Activated T-helper 1 cell treated with Interleukin-2 at 50 U/mL for 16 hours (primary cell): Measurements from ENCODE around the gene ANTXR2.

ENCODE experiments used
- DNase-seq: peaks from one replicate; pipeline ENCODE4 v3.0.0-alpha.2; 2020; ENCODE audit warnings: low read depth

ANTXR2 gene

DNA sequence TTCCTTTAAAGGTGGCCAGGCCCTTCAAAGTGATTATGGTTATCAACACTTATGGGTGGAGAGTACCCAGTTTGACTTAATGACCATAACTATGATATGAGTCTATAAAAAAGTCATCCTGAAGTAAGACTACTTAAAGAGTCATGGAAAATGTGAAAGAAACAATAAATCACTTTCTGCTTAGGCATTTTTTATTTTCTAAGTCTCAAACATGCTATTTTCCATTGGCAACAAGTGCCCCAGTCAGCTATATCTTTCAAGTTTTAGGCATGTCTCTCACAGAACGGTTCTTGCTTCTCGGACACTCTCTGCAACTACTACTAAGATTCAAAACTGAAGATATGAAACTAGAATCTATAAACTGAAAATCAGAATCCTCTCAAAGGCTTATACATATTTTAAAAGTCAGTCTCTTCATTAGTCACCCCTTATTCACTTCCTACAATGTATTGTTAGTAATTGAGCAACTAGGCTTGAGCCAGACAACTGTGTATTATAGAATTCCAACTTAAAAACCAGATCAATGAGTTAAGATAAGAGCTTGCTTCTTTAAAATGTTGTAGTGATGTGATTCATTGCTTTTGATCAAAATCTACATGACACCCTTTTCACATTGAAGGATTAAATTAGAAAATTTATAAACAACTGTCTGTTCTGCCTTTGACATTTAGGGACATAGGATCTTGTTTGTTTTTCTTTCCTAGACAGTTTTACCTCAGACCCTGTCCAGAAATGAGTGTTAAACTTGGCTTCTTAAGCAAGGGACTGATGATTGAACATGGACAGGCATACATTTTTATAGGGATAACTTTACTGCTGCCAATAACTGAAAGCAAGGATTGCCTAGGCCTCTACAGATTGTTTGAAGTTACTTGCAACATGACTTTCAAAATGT is 2.9 kb downstream of the ANTXR2 start:
- DNase-seq: no peak

DNA sequence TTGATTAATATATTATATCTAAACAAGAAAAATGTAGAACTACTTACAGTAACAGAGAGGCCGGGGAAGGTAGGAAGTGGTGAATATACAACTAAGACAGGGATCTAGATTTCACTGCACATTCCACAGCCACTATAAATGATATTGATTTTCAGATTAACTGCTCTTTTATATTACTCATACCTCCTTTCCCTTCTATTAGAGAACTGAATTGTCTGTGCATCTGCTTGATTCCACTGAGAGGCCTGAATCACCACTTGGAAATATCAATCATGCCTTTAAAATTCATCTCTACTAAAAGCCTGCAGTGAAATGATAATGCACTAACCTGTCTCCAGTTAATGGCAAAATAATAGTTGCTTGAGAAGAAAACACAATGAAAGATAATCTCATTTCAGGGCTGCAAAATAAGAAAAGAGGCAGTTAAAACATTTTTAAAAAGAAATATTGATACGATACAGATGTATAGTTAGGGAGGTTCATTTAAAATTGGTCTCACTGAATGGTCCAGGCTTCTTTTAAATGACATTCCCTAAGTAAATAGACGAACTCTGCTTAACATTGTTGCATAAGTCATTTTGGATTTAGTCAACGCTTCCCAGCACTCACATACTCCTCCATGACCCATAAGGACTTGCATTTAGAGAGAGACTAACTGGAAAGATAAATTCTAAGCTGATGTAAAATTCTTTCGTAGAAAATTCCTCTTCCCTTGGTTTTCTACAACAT is 3.8 kb downstream of the ANTXR2 start:
- no peak for DNase-seq

DNA sequence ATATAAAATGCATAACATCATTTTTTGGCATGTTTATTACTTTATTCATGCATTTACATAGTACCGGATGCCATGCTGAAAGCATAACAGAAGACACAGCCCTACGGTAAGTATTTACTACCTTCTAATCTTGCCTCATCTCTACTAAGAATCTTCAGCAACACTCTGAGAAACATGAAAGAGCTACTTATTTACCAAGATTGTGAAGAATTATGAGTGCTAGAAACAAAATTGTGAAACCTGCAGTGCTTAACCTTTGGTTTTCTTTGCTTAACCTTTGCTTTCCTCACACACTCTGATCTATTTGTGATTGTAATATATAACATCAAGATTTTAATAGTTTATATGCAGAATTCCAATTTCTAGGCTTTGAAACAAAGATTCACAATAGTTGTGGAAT is 7.4 kb downstream of the ANTXR2 start:
- DNase-seq: no peak

DNA sequence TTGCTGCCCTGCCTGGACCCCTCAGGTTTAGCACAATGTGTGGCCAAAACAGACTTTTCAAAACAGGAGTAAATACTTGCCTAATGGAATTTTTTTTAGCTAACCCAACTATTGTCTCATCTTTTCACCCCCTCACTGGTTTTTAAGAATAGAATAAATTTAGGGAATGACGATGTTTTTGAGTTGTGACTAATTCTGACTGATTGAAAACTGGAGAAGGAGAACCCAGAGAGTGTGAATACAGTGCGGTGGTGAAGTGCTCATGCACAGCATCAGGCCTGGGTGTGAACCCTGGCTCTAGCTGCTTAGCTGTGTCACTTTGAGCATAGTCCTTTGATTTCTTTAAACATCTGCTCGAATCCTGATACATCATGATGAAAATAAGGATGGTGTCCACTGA is 10.5 kb downstream of the ANTXR2 start:
- no peak for DNase-seq

DNA sequence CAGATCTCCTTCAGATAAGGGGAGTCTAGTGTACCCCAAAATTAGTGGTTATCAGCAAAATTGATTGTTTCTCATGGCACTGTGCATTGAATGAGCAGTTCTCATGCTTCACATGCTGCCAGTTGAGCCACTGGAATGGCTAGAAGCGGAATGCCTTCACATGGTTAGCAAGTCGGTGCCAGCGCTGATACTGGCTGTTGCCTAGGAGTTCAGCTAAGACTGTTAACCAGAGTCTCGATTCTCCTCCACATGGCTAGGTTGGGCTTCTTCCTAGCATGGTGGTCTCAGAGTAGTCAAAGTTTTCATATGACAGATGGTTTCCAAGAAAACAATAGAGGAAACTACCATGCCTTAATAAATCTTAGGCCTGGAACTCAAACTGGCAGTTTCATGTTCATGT is 12.2 kb downstream of the ANTXR2 start:
- DNase-seq: no peak

DNA sequence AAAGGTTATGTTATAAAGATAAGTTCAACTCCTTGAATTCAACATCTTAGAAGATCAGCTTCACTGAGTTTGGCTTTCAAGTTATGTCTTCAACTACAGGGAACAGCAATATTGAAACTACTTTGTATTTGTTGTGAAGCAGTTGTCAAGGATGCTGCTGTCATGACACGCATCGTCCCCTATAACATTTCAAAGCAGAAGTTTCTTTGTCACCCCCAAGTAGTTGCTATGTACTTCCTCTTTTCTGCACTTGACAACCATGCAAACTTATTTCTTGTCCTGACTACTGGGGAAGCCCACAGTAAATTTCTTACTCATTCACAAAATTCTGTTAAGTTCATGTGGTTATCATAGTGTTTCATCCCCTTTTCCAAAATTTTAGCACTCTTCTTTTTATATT is 14.3 kb downstream of the ANTXR2 start:
- no peak for DNase-seq

DNA sequence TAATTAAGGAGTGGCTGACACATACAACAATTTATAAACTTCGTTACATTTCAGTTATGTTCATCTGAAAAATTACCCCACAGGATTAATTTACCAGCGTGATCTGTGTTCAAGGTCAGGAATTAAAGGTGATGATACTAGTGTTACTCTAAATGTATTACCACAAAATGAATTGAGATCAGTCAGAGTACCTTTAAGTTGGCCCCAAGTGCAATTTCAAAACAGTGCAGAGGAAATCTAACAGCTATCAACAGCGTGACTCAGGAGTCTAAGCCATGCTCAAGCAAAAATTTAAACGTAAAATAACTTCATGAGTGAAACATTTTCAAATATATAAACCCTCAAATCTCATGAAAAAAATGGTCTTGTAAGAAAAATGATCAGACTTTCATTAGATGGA is 18.7 kb downstream of the ANTXR2 start:
- DNase-seq: no peak

DNA sequence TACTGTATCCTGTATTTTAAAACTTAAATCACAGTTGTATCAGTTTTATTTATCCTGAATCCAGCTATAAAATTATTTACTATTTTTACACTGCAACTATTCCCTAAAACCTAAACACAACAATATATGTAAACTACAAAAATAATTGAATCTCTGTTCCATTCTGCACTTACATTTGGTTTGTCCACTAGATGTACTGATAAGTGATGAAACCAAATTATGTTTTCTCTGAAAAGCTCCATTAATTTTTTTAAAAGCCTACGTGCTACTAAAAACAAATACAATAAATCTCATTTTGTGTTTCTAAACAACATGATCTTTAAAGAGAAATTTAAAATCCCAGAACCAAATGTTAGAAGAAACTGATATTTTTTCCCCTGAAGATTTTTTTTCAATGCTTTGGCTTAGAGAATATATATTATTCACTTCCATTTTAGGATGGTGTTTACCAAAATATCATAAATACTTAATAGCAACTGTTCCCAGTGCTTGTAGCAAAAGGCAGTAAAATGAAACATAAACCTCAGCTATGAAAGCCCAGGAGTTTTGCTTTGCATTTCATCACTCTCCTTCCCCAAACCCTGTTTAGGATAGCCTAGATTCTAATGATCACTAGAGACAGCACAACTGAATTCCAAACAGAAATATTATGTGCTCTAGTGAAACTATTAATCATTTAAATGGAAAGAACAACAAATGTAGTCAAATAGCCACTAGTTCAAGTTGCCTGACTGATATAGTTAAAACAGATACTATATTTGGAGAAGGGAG is 19.7 kb downstream of the ANTXR2 start:
- DNase-seq: no peak

DNA sequence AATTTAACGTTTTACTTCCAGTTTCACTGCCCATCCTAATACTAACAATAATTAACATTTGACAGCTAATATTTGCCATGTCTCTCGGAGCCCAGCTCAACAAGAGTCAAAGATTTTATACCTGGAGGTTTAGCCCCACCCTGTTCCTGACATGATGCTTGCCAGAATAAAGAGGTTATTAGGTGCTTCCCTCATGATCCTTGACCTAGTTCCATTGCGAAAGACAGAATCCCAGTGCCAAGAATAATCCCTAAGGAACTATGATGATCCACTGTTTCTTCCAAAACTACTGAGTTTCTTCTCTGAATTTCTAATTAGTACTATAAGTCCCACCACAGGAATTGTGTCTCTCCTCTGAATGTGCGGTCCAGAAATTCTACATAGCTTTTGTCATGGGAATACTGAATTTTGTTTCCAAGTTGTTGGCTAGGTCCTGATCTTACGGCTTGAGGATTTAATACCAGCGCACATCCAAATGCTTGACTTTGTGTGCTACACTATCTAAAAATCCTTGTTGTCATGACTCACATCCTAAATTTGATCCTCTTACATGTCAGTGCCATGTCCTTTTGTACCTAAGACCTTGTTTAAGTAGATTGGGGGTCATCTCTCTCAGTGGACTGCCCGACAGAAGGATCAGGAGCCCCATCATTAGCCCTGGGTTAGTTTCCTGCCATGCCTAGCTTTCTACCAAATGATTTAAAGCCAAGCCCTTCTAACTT is 23.1 kb downstream of the ANTXR2 start:
- no peak for DNase-seq

DNA sequence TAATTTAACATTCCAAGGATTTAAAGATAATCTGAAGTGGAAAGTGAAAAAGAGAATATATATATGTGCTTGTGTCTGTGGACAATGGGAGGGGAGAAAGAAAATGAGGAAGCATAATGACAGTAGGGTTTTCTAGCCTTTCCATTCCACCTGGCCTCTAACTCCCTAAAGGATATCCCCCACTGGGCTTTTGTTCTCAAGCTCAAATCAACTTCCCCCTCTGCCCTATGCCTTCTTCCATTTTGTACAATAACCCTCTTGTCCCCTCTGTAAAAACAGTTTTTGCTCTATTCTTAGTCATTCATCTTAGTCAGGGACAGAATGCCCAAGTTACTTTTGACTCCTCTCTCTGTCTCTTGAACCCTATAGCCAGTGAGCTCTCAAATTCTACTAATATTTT is 23.6 kb downstream of the ANTXR2 start:
- no peak for DNase-seq

DNA sequence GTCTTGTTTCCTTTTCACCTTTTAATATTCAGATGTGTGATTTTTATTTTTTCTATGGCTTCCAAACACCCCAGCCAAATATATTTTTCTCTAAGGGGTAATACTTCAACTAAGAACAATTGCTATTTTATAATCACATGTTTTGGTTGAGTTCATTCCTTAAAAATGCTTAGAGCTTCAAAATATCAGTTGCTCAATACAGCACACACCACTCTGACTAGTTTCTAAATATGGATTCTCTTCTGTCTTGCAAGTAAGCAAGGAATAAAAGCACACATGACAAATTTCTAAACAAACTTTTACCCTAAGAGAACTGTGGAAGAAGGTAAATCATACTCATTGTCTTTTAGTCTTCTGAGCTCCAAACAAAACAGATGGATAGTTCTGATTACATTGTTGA is 27.2 kb downstream of the ANTXR2 start:
- DNase-seq: no peak

DNA sequence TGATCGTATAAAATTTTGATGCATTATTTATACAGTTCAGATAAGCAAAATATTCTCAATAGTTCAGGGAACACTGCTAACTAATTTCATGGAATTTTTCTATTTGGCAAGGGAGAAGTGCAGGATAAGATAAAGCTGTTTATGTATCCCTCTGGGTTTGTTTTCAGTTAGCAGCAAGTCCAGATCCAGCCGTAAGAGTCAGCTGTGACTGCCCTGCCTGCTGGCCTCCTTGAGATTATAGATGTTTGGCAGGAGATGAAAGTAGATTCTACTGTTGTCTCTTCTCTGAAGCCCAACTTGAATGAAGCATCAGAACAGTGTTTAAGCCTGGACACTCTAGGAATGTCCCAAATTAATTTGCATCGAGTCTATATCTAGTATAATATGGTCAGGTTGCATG is 29.5 kb downstream of the ANTXR2 start:
- no peak for DNase-seq

DNA sequence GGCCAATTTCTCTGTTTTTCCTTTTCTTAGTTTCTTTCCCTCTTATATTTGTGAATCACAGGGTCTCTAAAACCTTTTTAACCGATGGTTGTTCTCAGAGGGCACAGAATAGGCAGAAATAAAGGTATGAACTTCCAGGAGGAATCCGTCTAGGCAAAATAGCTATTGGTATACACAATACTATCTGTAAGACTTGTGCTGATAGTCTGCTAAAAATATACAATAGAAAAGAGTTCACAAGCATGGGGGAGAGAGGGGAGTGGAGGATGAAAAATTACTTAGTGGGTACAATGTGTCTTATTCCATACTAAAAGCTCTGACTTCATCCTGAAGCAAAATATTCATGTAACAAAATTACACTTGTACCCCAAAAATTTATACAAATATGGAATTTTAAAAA is 30.2 kb downstream of the ANTXR2 start:
- no peak for DNase-seq

DNA sequence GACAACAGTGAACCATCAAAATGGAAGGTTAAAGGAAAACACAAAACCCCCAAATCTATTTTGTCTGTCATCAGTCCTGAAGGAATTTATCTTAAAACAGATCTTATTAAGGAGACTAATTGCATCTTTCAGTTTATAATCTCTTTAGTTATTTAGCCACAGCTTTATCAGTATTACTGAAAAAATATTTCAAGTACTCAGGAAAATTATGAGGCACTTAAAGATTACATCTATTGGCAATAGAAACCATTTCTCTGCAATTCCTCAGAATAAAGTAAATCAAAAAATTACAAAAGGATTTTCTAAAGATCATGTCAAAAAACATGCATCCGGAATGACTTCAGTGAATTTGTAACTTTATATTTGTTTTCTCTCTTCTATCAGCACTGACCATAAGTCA is 35.2 kb downstream of the ANTXR2 start:
- no peak for DNase-seq

DNA sequence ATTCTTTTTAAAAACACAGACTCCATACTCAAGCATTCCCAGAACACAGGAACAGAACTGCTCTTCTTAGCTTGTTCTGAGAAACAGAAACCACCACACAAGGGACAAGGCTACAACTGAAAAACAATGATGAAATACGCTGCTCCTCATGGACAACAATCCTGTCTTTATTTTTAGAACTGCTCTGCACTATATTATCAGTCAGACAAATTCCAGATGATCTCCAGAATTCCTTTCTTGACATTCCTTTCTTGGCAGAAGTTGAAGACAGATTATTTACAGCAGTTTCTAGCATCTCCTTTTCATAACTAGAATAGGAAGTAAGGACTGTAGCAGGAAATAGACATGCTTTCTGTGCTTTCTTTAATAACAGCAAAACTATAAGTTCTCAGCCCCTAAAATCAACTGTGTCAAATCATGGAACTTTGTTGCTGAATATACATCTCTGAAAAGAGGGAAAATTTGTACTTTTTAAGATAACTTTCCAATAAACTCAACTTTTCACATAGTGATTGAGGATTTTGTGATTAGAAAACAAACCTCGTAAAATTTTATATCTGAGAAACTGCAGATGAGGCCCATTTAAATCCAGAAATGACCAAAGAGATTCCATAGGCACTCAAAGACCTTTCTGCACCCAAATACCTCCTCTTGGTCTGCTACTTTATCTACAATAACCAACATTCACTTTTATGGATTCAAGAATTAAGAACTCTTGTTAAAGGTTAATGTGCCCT is 35.9 kb downstream of the ANTXR2 start:
- no peak for DNase-seq

DNA sequence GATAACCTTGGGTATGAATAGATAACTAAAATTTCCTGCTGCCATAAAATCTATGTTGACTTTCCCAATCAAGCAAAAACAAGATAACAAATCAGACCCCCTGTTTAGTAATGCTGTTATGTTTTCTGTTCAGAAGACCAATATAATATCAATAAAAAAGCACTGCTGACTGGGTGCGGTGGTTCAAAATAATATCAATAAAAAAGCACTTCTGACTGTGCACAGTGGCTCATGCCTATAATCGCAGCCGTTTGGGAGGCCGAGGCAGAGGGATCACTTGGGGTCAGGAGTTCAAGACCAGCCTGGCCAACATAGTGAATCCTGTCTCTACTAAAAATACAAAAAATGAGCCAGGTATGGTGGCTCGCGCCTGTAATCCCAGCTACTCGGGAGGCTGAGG is 36.7 kb downstream of the ANTXR2 start:
- no peak for DNase-seq

DNA sequence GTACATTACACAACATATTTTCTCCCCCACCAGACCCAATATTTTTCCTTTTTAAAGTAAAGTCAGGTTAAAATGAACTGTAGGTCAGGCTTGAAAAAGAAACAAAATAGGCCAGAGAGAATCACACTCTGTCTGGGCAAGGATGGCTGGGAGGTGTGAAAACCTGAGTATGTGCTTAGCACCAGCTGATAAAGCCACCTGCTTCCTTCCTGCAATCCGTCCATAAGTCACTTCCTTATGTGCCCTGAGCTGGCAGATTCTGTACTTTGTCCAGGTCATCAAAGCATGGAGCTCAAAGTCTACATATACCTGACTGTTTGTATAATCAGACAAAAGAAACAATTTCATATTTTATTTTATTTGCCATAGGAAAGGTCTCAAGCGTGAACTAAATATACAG is 37.7 kb downstream of the ANTXR2 start:
- DNase-seq: no peak

DNA sequence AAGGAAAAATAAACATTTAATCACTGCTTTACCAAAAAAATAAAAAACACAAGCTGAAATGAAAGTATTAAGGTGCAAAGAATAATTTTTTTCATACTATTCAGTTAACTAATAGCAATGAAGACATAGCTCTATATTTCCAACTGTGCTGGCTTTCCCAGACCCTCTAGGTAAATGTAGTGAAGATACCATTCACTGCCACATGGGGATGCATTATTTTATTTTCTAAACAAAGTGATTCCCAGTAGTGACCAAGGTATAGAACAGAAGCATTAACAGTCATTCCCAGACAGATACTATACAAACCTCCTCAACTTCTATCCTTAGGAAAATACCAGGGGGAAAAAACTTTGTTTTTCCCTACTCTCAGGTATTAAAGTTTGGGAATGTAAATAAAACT is 39.4 kb downstream of the ANTXR2 start:
- no peak for DNase-seq

DNA sequence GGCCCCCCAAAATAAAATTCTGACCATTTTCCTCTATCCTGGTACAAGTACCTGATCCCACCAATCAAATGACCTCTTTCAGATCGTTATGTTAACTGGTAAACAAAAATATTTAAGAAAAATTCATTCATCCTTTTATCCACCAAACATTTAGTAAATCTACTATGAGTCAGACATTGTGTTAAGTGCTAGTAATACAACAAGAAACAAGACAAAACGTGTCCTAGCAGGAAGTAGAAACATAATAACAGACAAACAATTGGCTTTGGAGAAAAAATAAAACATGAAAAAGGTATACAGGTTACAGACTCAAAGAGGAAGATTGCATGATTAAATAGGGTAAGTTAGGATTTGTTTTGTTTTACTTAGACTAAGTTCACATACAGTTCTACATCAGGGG is 43.7 kb downstream of the ANTXR2 start:
- DNase-seq: no peak

DNA sequence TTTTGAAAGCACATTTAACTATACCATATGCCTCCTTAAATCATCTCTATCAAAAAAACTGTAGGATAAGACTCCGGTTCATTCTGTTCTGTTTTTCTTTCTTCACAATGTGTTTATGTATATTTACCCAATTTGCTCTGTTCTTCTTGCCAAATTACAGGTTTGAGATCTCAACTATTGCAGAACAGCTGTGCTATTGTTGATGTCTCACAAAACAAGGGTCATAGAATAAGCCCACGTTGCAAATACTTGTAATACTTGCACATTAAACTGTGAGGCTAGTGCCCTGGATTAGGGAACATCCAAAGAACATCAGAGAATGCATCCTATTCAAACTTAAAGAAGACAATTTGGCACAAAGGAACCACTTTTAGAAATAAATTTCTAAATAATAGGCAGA is 45.4 kb downstream of the ANTXR2 start:
- DNase-seq: no peak

DNA sequence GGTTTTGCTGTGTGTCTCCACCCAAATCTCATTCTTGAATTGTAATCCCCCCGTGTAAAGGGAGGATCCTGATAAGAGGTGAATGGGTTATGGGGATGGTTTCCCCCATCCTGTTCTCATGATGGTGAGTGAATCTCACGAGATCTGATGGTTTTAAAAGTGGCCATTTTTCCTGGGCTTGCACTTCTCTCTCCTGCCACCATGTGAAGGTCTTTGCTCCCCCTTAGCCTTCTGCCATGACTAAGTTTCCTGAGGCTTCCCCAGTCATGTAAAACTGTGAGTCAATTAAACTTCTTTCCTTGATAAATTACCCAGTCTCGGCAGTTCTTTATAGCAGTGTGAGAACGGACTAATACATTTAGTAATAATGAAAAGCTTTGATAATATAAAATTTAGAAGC is 46.9 kb downstream of the ANTXR2 start:
- no peak for DNase-seq

DNA sequence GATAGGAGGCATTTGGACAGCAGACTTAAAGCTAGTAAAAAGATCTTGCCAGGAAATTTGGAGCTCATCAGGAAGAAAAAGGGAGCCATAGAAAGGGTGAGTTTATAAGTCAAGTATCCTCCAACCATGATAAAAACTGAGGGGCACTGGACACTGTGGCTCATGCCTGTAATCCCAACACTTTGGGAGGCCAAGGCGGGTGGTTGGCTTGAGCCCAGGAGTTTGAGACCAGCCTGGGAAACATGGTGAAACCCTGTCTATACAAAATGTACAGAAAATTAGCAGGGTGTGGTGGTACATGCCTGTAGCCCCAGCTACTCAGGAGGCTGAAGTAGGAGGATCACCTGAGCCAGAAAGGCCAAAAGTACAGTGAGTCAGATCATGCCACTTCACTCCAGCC is 48.7 kb downstream of the ANTXR2 start:
- no peak for DNase-seq
